ENCODE data around the gene HSPA6. TPM values are rescaled to one million over a fixed set of nuclear protein-coding genes. Genes with fewer than 3 reads are reported as not detected.
"Not testable (repeated sequence)": the region's sequence is repeated elsewhere in the genome, so short reads cannot be mapped to it uniquely, and the experiment has no call there.

The HSPA6 gene
- polyA plus RNA-seq, 1 donor from 2014 or later: 3.8 TPM

GRCh38 chr1:161531986-161532643 lies 7.8 kb downstream of the HSPA6 start:
- no peaks in the 10 kb centered on the region for H4K20me1 ChIP-seq (ENCODE audit: insufficient read depth)
- no peak overlapping the region for H3K9ac ChIP-seq (ENCODE audit: low read length)
- TF ChIP-seq RAD21 (conservative IDR thresholded peaks at IDR 0.05): no peak
- no peak for TF ChIP-seq SMC3 (conservative IDR thresholded peaks at IDR 0.05; ENCODE audit: poor library complexity)
- TF ChIP-seq MXI1 (conservative IDR thresholded peaks at IDR 0.05; ENCODE audit: poor library complexity, severe bottlenecking): no peak
- no peak for TF ChIP-seq EP300 (conservative IDR thresholded peaks at IDR 0.05; ENCODE audit: poor library complexity, severe bottlenecking)
- no peak for TF ChIP-seq POLR2AphosphoS5 (IDR thresholded peaks at IDR 0.05)
- TF ChIP-seq EZH2 (IDR thresholded peaks at IDR 0.05; ENCODE audit: borderline replicate concordance, insufficient read depth, low read length, poor library complexity, severe bottlenecking): no peak
- no peak overlapping the region for H3K27ac ChIP-seq (ENCODE audit: low read length)
- H3K27me3 ChIP-seq (ENCODE audit: insufficient read depth, low read depth, low read length): peaks cover 12% of the 10 kb centered on the region
- no peaks in the 10 kb centered on the region for H3K36me3 ChIP-seq (ENCODE audit: insufficient read depth, low read length)
- peak overlapping the region; percentile 64 for H3K4me3 ChIP-seq (ENCODE audit: low read length)
- no peak overlapping the region for H2AFZ ChIP-seq (ENCODE audit: low read depth, low read length)
- H3F3A ChIP-seq (ENCODE audit: insufficient read depth, low read length, poor library complexity, severe bottlenecking): no peaks in the 10 kb centered on the region
- H3K79me2 ChIP-seq (replicated peaks; ENCODE audit: insufficient read depth, low read length): no peaks in the 10 kb centered on the region
- H3K9me3 ChIP-seq (ENCODE audit: low read length): no peaks in the 10 kb centered on the region
- no peaks in the 10 kb centered on the region for H3K9me2 ChIP-seq (ENCODE audit: insufficient read depth, low read length)
- peak overlapping the region; percentile 64 for H3K4me2 ChIP-seq (ENCODE audit: low read length)

GRCh38 chr1:161532644-161533567 lies 8.6 kb downstream of the HSPA6 start:
- not testable (repeated sequence) for H3K9ac ChIP-seq (ENCODE audit: low read length); H3K27ac ChIP-seq (ENCODE audit: low read length); H3K4me2 ChIP-seq (ENCODE audit: low read length); H4K20me1 ChIP-seq (ENCODE audit: insufficient read depth); H3F3A ChIP-seq (ENCODE audit: insufficient read depth, low read length, poor library complexity, severe bottlenecking); H3K79me2 ChIP-seq (replicated peaks; ENCODE audit: insufficient read depth, low read length); H3K4me3 ChIP-seq (ENCODE audit: low read length); H2AFZ ChIP-seq (ENCODE audit: low read depth, low read length); H3K9me2 ChIP-seq (ENCODE audit: insufficient read depth, low read length); H3K36me3 ChIP-seq (ENCODE audit: insufficient read depth, low read length); H3K9me3 ChIP-seq (ENCODE audit: low read length)
- H3K27me3 ChIP-seq (ENCODE audit: insufficient read depth, low read depth, low read length): peaks cover 12% of the 10 kb centered on the region

GRCh38 chr1:161537068-161537669 lies 12.8 kb downstream of the HSPA6 start:
- not testable (repeated sequence) for H3K36me3 ChIP-seq (ENCODE audit: insufficient read depth, low read length); H4K20me1 ChIP-seq (ENCODE audit: insufficient read depth); H3K9me3 ChIP-seq (ENCODE audit: low read length); H3K4me2 ChIP-seq (ENCODE audit: low read length); H3K27ac ChIP-seq (ENCODE audit: low read length); H3K9me2 ChIP-seq (ENCODE audit: insufficient read depth, low read length); H3K79me2 ChIP-seq (replicated peaks; ENCODE audit: insufficient read depth, low read length); H3F3A ChIP-seq (ENCODE audit: insufficient read depth, low read length, poor library complexity, severe bottlenecking); H3K9ac ChIP-seq (ENCODE audit: low read length); H3K4me3 ChIP-seq (ENCODE audit: low read length); H2AFZ ChIP-seq (ENCODE audit: low read depth, low read length)
- peaks cover 16% of the 10 kb centered on the region for H3K27me3 ChIP-seq (ENCODE audit: insufficient read depth, low read depth, low read length)

- H3K36me3 ChIP-seq (ENCODE audit: insufficient read depth, low read length); H3K9ac ChIP-seq (ENCODE audit: low read length); H2AFZ ChIP-seq (ENCODE audit: low read depth, low read length); H3K27me3 ChIP-seq (ENCODE audit: insufficient read depth, low read depth, low read length); H3F3A ChIP-seq (ENCODE audit: insufficient read depth, low read length, poor library complexity, severe bottlenecking); H3K27ac ChIP-seq (ENCODE audit: low read length); H3K79me2 ChIP-seq (replicated peaks; ENCODE audit: insufficient read depth, low read length); H3K4me2 ChIP-seq (ENCODE audit: low read length); H3K4me3 ChIP-seq (ENCODE audit: low read length); H4K20me1 ChIP-seq (ENCODE audit: insufficient read depth); H3K9me2 ChIP-seq (ENCODE audit: insufficient read depth, low read length); H3K9me3 ChIP-seq (ENCODE audit: low read length): not testable (repeated sequence)
These were observed 14.7 kb downstream of the HSPA6 start for GRCh38 chr1:161538925-161539479.

GRCh38 chr1:161539731-161540569 lies 15.6 kb downstream of the HSPA6 start:
- peak overlapping the region; percentile 61 for H3K4me3 ChIP-seq (ENCODE audit: low read length)
- H3K27me3 ChIP-seq (ENCODE audit: insufficient read depth, low read depth, low read length); H3K27ac ChIP-seq (ENCODE audit: low read length); H4K20me1 ChIP-seq (ENCODE audit: insufficient read depth); H3K79me2 ChIP-seq (replicated peaks; ENCODE audit: insufficient read depth, low read length); H3K36me3 ChIP-seq (ENCODE audit: insufficient read depth, low read length); H3K9me2 ChIP-seq (ENCODE audit: insufficient read depth, low read length); H3K9ac ChIP-seq (ENCODE audit: low read length); H3K9me3 ChIP-seq (ENCODE audit: low read length); H3F3A ChIP-seq (ENCODE audit: insufficient read depth, low read length, poor library complexity, severe bottlenecking); H3K4me2 ChIP-seq (ENCODE audit: low read length); H2AFZ ChIP-seq (ENCODE audit: low read depth, low read length): not testable (repeated sequence)

- H4K20me1 ChIP-seq (ENCODE audit: insufficient read depth); H3K79me2 ChIP-seq (replicated peaks; ENCODE audit: insufficient read depth, low read length); H2AFZ ChIP-seq (ENCODE audit: low read depth, low read length); H3K9me3 ChIP-seq (ENCODE audit: low read length); H3K9ac ChIP-seq (ENCODE audit: low read length); H3K27me3 ChIP-seq (ENCODE audit: insufficient read depth, low read depth, low read length); H3F3A ChIP-seq (ENCODE audit: insufficient read depth, low read length, poor library complexity, severe bottlenecking); H3K4me2 ChIP-seq (ENCODE audit: low read length); H3K9me2 ChIP-seq (ENCODE audit: insufficient read depth, low read length); H3K27ac ChIP-seq (ENCODE audit: low read length); H3K36me3 ChIP-seq (ENCODE audit: insufficient read depth, low read length): not testable (repeated sequence)
- H3K4me3 ChIP-seq (ENCODE audit: low read length): peak overlapping the region; percentile 61
These were observed 16.2 kb downstream of the HSPA6 start for GRCh38 chr1:161540570-161540960.

Measured in neural cell (in vitro differentiated cells).